DMS 273 (cell line): ENCODE data around the gene CYP21A2.
"Not testable (repeated sequence)": the region's sequence is repeated elsewhere in the genome, so short reads cannot be mapped to it uniquely, and the experiment has no call there.

ENCODE experiments used
- DNase-seq: peaks from one replicate; lab custom pipeline; 2025; ENCODE audit not compliant: unreplicated experiment; lab: John Stamatoyannopoulos, UW

The CYP21A2 gene

GRCh38 chr6:32029553-32029952 is 8.7 kb upstream of the CYP21A2 start:
- not testable (repeated sequence) for DNase-seq

- not testable (repeated sequence) for DNase-seq
These were observed 2.8 kb upstream of the CYP21A2 start for GRCh38 chr6:32035283-32036013.

- not testable (repeated sequence) for DNase-seq
These were observed 1.1 kb upstream of the CYP21A2 start for GRCh38 chr6:32037136-32037535.

GRCh38 chr6:32038878-32039277 is 663 bp downstream of the CYP21A2 start:
- not testable (repeated sequence) for DNase-seq

GRCh38 chr6:32039321-32040274 is 1.4 kb downstream of the CYP21A2 start:
- not testable (repeated sequence) for DNase-seq

GRCh38 chr6:32040299-32041049 is 2.3 kb downstream of the CYP21A2 start:
- not testable (repeated sequence) for DNase-seq

GRCh38 chr6:32041050-32041321 is 2.8 kb downstream of the CYP21A2 start:
- not testable (repeated sequence) for DNase-seq

GRCh38 chr6:32041385-32041784 is 3.2 kb downstream of the CYP21A2 start:
- DNase-seq, result not testable (repeated sequence)

- DNase-seq, result not testable (repeated sequence)
These were observed 4.1 kb downstream of the CYP21A2 start for GRCh38 chr6:32042276-32042675.

GRCh38 chr6:32043589-32044380 is 5.6 kb downstream of the CYP21A2 start:
- not testable (repeated sequence) for DNase-seq

- DNase-seq, result not testable (repeated sequence)
These were observed 6.7 kb downstream of the CYP21A2 start for GRCh38 chr6:32044916-32045315.

GRCh38 chr6:32045811-32046449 is 7.7 kb downstream of the CYP21A2 start:
- no peak for DNase-seq

GRCh38 chr6:32046450-32047083 is 8.4 kb downstream of the CYP21A2 start:
- DNase-seq, result peak; percentile 53

GRCh38 chr6:32047084-32047478 is 8.9 kb downstream of the CYP21A2 start:
- no peak for DNase-seq

- no peak for DNase-seq
These were observed 9.3 kb downstream of the CYP21A2 start for GRCh38 chr6:32047539-32047854.

- DNase-seq, result peak; percentile 80
These were observed 9.9 kb downstream of the CYP21A2 start for GRCh38 chr6:32047855-32048766.

GRCh38 chr6:32049149-32049548 is 10.9 kb downstream of the CYP21A2 start:
- not testable (repeated sequence) for DNase-seq

GRCh38 chr6:32049736-32050135 is 11.5 kb downstream of the CYP21A2 start:
- not testable (repeated sequence) for DNase-seq

- DNase-seq, result no peak
These were observed 12.3 kb downstream of the CYP21A2 start for GRCh38 chr6:32050562-32050961.
